Vagina (tissue), 2 donors: ENCODE results near the gene TNFRSF8.

Experiments
- CTCF ChIP-seq, 3 experiments: fragments of 450-650 bp in 2 of 3; fragments of 200-600 bp in 1 of 3; sonication (generic) in 1 of 3; IDR thresholded peaks; one replicate each; pipeline ENCODE4 v1.5.1; 2017 to 2019; ENCODE audit warnings: antibody characterized with exemption in 3 of 3, mild to moderate bottlenecking in 2 of 3, moderate library complexity in 2 of 3
- POLR2A ChIP-seq, 2 donors: fragments of 450-650 bp; IDR thresholded peaks; one replicate each; pipeline ENCODE4 v1.6.1; 2017; ENCODE audit warnings: antibody characterized with exemption in 2 of 2, mild to moderate bottlenecking in 2 of 2, moderate library complexity in 2 of 2

GRCh38 chr1:12161662-12162458, 98.8 kb downstream of the TNFRSF8 start:
- TF ChIP-seq CTCF (IDR thresholded peaks at IDR 0.05) (no peak), POLR2A (IDR thresholded peaks at IDR 0.05) (peak in 1 of 2 donors; percentile 12)
